BJ (cell line): Measurements from ENCODE around the gene TYMP. TPM values are rescaled to one million over a fixed set of nuclear protein-coding genes. Genes with fewer than 3 reads are reported as not detected.

Experiments used
- CTCF ChIA-PET: fragments of 350-600 bp; formaldehyde crosslinking; extraction: SDS; loops from one replicate; lab custom pipeline; 2021; ENCODE audit warnings: antibody characterized with exemption, inconsistent platforms; lab: Yijun Ruan, JAX
- POLR2A ChIA-PET: fragments of 300-600 bp; sonication (Branson Sonifier 250); formaldehyde crosslinking; extraction: SDS; loops from one replicate; lab custom pipeline; 2021; ENCODE audit warnings: antibody characterized with exemption; lab: Charles Lee
- DNase-seq: peaks from one replicate; pipeline ENCODE4 v3.0.0-alpha.2; 2011; ENCODE audit warnings: low read depth
- H3K27me3 ChIP-seq: 2 replicates; pipeline ENCODE4 v1.6.0; 2011; ENCODE audit warnings: low read length; ENCODE audit not compliant: control insufficient read depth, insufficient read depth
- H3K36me3 ChIP-seq: 2 replicates; pipeline ENCODE4 v1.5.1; 2011; ENCODE audit warnings: low read length; ENCODE audit not compliant: control insufficient read depth, insufficient read depth
- H3K4me3 ChIP-seq: 2 replicates; pipeline ENCODE4 v1.5.1; 2011; ENCODE audit warnings: low read depth, mild to moderate bottlenecking, control low read depth, low read length
- polyA plus RNA-seq: library from polyadenylated mRNA; depleted of rRNA; stranded (reverse); fragments of >200 nt; gene quantifications from 2 replicates; pipeline ENCODE4 v1.2.3, GENCODE V29; 2011
- TF ChIP-seq, protein P1 (sequence below): IDR thresholded peaks from 2 replicates; pipeline ENCODE4 v1.5.1; 2011; ENCODE audit warnings: low read depth, mild to moderate bottlenecking, control low read depth, inconsistent platforms, low read length, moderate library complexity; ENCODE audit not compliant: insufficient read depth

The TYMP gene
- polyA plus RNA-seq, 1 experiment = 20.6 TPM

DNA sequence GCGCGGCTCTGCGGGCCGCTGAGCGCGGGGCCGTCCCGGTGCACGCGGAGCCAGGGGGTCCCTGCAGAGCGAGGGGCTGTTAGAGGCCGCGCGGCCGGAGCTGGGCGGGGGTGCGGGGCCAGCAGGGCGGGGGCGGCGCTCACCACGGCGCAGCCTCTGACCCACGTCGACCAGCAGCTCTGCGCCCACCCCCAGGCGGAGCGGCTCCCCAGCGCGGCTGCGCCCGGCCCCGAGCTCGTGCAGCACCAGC lies 4.0 kb downstream of the TYMP start:
- TF ChIP-seq, protein P1, sequence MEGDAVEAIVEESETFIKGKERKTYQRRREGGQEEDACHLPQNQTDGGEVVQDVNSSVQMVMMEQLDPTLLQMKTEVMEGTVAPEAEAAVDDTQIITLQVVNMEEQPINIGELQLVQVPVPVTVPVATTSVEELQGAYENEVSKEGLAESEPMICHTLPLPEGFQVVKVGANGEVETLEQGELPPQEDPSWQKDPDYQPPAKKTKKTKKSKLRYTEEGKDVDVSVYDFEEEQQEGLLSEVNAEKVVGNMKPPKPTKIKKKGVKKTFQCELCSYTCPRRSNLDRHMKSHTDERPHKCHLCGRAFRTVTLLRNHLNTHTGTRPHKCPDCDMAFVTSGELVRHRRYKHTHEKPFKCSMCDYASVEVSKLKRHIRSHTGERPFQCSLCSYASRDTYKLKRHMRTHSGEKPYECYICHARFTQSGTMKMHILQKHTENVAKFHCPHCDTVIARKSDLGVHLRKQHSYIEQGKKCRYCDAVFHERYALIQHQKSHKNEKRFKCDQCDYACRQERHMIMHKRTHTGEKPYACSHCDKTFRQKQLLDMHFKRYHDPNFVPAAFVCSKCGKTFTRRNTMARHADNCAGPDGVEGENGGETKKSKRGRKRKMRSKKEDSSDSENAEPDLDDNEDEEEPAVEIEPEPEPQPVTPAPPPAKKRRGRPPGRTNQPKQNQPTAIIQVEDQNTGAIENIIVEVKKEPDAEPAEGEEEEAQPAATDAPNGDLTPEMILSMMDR = no peak
- DNase-seq = no peak
- peak overlapping the region; percentile 75 for H3K4me3 ChIP-seq
- H3K27me3 ChIP-seq = no peaks in the 10 kb centered on the region
- ChIA-PET CTCF (interaction anchor here (0.7 to 2.2 kb wide), 25 partner anchors 10 to 287 kb away, joined by 3 to 22 read pairs (median 6); partner anchors contain the start of genes CHKB, CPT1B, HDAC10 and KLHDC7B), POLR2A (interaction anchor here (0.5 to 1.4 kb wide), 3 partner anchors 13 to 20 kb away, joined by 3 to 9 read pairs (median 4); partner anchors contain the start of genes KLHDC7B, LMF2 and NCAPH2)
- H3K36me3 ChIP-seq = peaks cover 24% of the 10 kb centered on the region

DNA sequence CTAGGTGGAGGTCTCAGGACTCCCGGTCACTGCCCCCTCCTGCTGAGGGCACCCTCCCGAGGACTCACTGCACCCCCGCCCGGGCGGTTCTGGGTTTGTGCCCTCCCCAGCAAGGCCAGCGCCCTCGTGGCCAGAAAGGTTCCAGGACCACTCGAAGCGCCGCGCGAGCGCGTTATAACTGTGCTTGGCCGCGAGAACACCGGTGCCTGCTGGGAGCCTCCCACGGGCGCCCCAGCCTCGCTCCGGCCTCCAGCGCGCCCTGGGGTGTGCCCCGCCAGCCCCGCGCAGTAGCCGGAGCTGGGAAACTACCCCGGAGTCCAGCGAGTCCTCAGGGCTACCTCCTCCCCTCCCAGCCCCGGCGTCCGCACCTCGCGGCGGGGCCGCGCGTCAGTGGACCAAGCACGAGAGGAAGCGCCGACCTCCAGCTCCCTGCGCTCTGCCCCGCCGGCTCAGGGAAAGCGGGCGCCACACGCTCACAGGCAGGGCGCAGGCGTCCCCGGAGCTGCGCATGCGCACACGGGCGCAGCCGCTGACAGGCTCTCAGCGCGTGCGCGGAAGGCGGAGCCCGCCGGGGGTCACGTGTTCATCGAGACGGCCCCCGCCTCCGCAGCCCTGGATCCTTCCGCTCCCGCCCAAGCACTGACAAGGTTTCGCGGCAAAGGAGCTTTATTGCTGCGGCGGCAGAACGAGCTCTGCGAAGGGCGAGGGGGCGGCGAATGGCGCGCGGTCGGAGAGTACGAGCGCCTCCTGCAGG lies 4.5 kb downstream of the TYMP start, which contains the start of gene SCO2:
TSS of gene SCO2 (minus strand) at position 495 of the 754 bp plus-strand sequence. CDS start 1,187 bp downstream, outside the sequence.
- Histone ChIP-seq H3K4me3 (peak within 1 kb of the TSS; percentile 75), H3K36me3 (peaks cover 24% of the 10 kb centered on the region), H3K27me3 (no peaks in the 10 kb centered on the region)
- TF ChIP-seq, protein P1 = peak; percentile 42
- peak; percentile 69 for DNase-seq
- ChIA-PET CTCF (interaction anchor here (0.7 to 2.2 kb wide), 25 partner anchors 9 to 287 kb away, joined by 3 to 22 read pairs (median 6); partner anchors contain the start of genes CHKB, CPT1B, HDAC10 and KLHDC7B), POLR2A (interaction anchor here (0.5 to 1.4 kb wide), 4 partner anchors 13 to 112 kb away, joined by 3 to 14 read pairs (median 6); partner anchors contain the start of genes KLHDC7B, LMF2 and NCAPH2)

DNA sequence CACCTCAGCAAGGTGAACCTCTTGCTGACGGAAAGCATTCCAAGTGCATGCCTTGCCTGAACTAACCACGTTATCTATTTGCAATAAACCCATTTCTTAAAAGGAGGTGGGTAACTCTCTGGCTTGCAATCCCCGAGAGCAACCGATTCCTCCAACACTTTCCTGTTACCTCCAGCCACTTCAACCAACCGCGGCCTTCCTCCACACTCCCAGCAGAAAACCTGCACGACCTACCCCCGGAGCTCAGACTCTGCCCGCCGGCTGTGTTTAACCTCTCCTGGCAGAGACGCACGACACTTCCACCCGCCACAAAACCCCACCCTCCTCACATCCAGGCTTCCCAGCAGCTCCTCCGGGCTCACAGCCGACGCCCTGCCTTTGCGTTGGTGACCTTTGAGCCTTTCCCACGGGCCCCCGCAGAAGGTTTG lies 5.1 kb downstream of the TYMP start:
- Histone ChIP-seq H3K27me3 (no peaks in the 10 kb centered on the region), H3K4me3 (peak overlapping the region; percentile 75), H3K36me3 (peaks cover 24% of the 10 kb centered on the region)
- TF ChIP-seq, protein P1 = no peak
- DNase-seq = no peak
- CTCF ChIA-PET = interaction anchor here (1.5 to 2.2 kb wide), 4 partner anchors 9 to 286 kb away, joined by 4 to 22 read pairs (median 12); partner anchors contain the start of gene HDAC10
- POLR2A ChIA-PET = interaction anchor here (0.6 to 1.4 kb wide), 3 partner anchors 15 to 21 kb away, joined by 3 to 9 read pairs (median 4); partner anchors contain the start of genes KLHDC7B, LMF2 and NCAPH2

DNA sequence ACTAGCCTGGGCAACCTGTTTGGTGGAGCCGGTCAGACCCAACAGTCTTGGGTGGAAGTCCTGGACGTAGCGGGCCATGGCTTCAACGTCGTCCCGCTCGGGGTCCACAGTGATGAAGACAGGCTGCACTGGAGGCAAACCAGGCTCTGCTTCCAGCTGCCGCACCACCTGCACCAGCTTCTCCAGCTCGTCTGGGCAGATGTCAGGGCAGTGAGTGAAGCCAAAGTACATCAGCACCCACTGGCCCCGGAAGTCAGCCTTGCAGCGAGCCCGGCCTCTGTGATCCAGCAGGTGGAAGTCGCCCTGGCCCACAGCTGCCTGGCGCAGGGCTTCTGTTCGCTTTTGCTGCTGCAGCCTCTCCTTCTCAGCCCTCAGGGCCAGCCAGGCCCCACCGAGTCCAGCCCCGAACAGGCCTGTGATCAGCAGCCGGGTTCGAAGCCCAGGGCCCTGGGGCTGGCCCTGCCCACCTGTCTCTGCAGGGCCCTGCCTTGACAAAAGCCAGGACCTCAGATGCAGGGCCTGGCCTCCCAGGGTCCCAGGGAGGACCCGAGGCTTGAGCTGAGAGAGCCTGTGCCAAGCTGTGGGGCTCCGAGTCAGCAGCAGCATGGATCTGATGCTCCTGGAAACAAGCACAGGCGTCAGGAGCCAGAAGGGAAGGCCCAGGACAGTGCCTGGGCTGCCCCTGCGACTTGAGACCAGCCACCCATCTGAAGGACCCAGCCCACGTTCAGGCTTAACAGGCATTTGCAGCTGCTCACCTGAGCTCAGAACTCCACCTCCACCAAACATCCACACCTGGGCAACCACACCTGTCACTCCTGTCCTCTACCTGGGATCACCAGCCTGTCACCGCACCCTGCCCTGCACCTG lies 5.8 kb downstream of the TYMP start:
- no peaks in the 10 kb centered on the region for H3K27me3 ChIP-seq
- peaks cover 24% of the 10 kb centered on the region for H3K36me3 ChIP-seq
- no peak for DNase-seq
- TF ChIP-seq, protein P1 = no peak
- peak overlapping the region; percentile 75 for H3K4me3 ChIP-seq
- ChIA-PET POLR2A (interaction anchor here (0.6 kb wide), 1 partner anchor 15 kb away, joined by 4 read pairs; no protein-coding TSS in a partner anchor), CTCF (interaction anchor here (2.2 kb wide), 2 partner anchors 8 to 97 kb away, joined by 14 to 22 read pairs; no protein-coding TSS in a partner anchor)
